GM13977 (cell line): Measurements from ENCODE around the gene CHTF8.
A peak's percentile ranks its signal among the peaks of the same experiment; 100 is the strongest.

ENCODE experiments used
- DNase-seq: peaks from one replicate; pipeline ENCODE4 v3.0.0; 2012; ENCODE audit warnings: low spot score
- in situ Hi-C: fragments of 300-500 bp; cut with MboI; formaldehyde crosslinking; loops from one replicate; pipeline ENCODE4 v1.12.0; 2022; ENCODE audit warnings: low sequenced_read_pairs, low pct_unique_long_range_greater_than_20kb, mixed read lengths, inconsistent platforms; ENCODE audit not compliant: unreplicated experiment
- TF ChIP-seq, protein P1 (sequence below): IDR thresholded peaks from 2 replicates; pipeline ENCODE4 v1.5.1; 2012; ENCODE audit warnings: mild to moderate bottlenecking, control low read depth; ENCODE audit not compliant: insufficient read depth; ENCODE audit errors: extremely low read depth, missing control alignments

Gene CHTF8

DNA sequence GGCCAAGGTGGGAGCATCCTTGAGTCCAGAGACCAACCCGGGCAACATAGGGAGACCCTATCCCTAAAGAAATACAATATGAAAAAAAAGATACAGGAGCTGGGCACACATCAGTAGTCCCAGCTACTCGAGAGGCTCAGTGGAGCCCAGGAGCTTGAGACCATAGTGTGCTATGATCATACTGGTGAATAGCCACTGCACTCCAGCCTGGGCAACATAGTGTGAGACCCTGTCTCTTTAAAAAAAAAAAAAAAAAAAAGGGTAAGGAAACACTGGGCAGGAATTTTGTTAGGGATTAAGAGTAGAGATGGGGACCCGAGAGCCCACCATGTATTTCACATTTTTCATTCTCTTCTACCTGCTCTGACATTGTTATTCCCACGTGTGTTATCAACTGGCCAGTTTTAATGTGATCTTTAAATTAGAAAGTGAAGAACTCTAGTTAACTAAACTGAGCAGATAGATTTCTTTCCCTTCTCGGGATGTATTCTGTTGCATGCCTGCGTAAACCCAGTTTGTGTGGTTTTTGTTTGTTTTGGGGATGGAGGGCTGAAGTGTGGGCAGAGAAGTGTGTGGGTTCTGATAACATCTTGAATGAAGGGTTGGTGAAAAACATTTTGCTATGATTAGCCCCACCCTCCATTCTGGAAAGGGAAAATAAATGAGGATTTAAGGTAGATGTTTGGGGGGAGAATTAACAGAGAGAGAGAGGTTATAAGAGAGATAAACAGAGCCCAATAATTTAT lies 37.4 kb upstream of the CHTF8 start:
- DNase-seq = no peak
- in situ Hi-C loops = no loop called here
- TF ChIP-seq, protein P1, sequence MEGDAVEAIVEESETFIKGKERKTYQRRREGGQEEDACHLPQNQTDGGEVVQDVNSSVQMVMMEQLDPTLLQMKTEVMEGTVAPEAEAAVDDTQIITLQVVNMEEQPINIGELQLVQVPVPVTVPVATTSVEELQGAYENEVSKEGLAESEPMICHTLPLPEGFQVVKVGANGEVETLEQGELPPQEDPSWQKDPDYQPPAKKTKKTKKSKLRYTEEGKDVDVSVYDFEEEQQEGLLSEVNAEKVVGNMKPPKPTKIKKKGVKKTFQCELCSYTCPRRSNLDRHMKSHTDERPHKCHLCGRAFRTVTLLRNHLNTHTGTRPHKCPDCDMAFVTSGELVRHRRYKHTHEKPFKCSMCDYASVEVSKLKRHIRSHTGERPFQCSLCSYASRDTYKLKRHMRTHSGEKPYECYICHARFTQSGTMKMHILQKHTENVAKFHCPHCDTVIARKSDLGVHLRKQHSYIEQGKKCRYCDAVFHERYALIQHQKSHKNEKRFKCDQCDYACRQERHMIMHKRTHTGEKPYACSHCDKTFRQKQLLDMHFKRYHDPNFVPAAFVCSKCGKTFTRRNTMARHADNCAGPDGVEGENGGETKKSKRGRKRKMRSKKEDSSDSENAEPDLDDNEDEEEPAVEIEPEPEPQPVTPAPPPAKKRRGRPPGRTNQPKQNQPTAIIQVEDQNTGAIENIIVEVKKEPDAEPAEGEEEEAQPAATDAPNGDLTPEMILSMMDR = no peak

DNA sequence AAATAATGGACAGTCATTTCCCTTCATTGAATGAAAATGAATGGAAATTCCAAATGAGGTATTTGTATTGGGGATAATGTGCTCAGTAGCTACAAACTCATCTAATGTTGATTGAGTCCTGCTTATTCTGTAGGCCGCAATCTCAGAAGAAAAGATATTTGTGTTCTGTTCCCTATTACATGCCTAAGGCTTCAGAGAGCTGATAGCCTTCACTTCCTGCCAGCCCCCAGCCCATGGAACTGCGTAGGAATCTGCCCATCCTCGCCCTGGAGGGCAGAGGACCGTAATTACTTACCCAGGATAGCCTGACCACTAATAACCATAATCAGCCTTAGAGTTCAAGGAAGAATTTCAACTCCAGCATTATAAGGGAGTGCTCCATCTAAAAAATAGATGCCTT lies 36.7 kb upstream of the CHTF8 start:
- TF ChIP-seq, protein P1 = no peak
- in situ Hi-C loops = no loop called here
- DNase-seq = no peak

DNA sequence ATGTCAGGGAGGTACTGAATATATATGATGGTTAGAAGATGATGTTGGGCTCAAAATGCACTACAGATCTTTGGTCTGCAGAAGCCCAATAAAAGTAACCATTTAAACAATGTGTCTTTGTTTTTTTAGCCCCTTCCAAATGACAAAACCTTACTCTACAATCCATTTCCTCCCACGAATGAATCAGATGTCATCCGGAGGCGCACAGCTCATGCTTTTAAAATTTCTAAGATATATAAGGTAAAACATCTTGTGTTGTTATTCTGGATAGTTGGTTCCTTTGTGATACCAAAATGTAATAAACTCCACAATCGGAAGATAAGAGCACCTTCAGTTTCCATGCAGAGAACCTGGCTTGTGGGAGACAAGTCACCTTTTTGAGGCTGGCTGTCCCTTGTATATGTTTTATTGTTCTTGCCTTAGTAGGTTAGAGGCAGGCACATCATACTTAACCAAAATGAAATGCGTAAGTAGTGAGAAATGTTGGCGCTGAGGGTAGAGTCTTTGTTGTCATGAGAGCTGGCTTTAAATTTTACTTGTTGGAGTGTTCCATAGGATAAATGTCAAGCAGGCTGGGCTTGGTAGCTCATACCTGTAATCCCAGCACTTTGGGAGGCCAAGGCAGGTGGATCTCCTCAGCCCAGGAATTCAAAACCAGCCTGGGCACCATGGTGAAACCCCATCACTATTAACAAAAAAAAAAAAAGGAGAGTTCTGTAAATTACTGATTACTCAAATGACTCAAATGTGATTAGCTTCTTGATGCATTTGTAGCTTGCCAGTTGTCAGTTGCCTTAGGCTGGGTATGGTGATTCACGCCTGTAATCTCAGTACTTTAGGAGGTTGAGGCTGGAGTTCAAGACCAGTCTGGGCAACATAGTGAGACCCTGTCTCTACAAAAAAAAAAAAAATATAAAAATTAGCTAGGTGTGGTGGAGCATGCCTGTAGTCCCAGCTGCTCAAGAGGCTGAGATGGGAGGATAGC lies 34.9 kb upstream of the CHTF8 start:
- in situ Hi-C loops = no loop called here
- DNase-seq = no peak
- TF ChIP-seq, protein P1 = no peak

DNA sequence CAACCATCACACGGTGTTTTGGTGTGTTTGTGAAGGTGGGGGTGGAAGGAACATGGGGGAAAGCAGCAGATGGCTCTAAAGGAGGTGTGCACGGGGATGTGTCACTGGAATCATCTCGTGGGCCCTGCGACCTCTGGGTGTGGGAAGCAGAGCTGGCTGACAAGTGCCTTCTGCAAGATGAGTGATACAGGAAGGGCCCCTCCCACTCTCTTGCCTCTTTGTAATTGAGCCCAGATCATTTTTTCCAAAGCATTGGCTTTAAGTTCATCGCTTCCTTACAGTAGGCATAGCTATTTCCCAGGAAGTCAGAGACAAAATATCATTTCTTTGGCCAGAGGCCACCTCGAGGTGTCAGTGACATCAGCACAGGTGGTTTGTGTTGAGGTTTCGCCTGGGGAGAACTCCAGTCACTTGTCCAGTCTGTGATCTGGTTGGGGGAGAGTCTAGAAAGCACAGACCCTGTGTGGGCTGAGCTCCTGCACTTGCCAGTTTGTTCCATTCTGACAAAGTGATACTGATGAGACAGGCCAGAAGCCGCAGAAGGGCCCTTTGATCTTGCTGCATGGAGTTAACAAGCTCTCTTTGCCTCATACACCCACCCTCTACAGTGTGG lies 33.9 kb upstream of the CHTF8 start:
- TF ChIP-seq, protein P1 = no peak
- in situ Hi-C loops = no loop called here
- peak; percentile 69 for DNase-seq

DNA sequence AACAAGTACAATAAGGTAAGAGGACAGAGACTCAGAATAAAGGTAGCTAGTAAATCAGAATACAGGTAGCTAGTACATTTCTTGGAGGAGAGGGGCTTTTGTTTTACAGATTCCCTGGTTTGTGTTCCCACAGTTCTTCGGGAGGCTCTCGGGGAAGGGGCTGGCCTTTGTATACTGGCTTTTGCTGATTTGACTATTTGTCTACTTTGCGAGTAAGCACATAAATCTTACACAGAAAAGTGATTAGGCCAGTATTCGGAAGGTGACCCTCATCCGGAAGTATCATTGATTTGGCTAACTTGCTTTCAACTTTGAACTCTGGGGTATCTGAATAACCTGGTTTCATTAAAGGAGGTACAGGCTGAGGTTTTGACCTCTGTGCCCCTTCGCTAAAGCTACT lies 33.2 kb upstream of the CHTF8 start:
- DNase-seq = no peak
- in situ Hi-C loops = no loop called here
- TF ChIP-seq, protein P1 = no peak

DNA sequence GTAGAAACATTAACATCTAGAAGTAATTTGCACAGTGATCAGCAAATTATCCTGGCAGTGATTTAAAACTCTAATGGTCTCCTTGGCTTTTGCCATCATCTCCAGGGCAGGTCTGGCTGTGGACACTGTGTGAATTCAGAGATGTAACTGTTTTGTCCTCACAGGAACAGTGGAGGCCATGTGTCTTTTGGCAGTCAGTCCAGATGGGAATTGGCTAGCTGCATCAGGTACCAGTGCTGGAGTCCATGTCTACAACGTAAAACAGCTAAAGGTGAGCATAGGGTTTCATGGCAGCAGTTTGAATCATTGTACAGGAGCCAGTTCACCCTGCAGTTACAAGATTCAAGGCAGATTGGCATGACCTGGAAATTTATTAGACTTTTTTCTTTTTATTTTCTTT lies 27.8 kb upstream of the CHTF8 start:
- DNase-seq = no peak
- in situ Hi-C loops = no loop called here
- TF ChIP-seq, protein P1 = no peak
